Right atrium auricular region (tissue), 2 donors: ENCODE data around the gene COL16A1. TPM values are rescaled to one million over a fixed set of nuclear protein-coding genes. Genes with fewer than 3 reads are reported as not detected.

ENCODE experiments used
- DNase-seq: peaks from one replicate; pipeline ENCODE4 v3.0.0-alpha.2; 2019; ENCODE audit warnings: low spot score
- H3K27ac ChIP-seq, 2 donors: fragments of 200-600 bp; sonication (generic); 1 replicate in 1 of 2; 2 replicates in 1 of 2; pipeline ENCODE4 v1.5.1; 2016 to 2019
- H3K27me3 ChIP-seq, 2 donors: fragments of 200-600 bp; sonication (generic); one replicate each; pipeline versions ENCODE4 v1.5.1 to v1.6.0; 2017 to 2019
- H3K36me3 ChIP-seq: fragments of 200-600 bp; sonication (generic); one replicate; pipeline ENCODE4 v1.5.1; 2016
- H3K4me1 ChIP-seq, 2 donors: fragments of 200-600 bp; sonication (generic); one replicate each; pipeline versions ENCODE4 v1.5.1 to v1.6.0; 2017 to 2019
- H3K4me3 ChIP-seq, 2 donors: fragments of 200-600 bp; sonication (generic); 1 replicate in 1 of 2; 2 replicates in 1 of 2; pipeline ENCODE4 v1.5.1; 2017 to 2019; ENCODE audit warnings: mild to moderate bottlenecking in 1 of 2, moderate library complexity in 1 of 2
- H3K9me3 ChIP-seq, 2 donors: fragments of 200-600 bp; sonication (generic); one replicate each; pipeline ENCODE4 v1.5.1; 2019
- total RNA-seq, 2 donors: library from RNA; depleted of rRNA; stranded (reverse); fragments of >200 nt; gene quantifications; one replicate each; pipeline ENCODE4 v1.1.0, GENCODE V29; 2016
- TF ChIP-seq, protein P1 (sequence below), 2 donors: fragments of 200-600 bp; sonication (generic); IDR thresholded peaks; one replicate each; pipeline ENCODE4 v1.5.1; 2019; ENCODE audit warnings: antibody characterized with exemption in 2 of 2

COL16A1 gene
- total RNA-seq, 2 donors from 2014 or later: 31.2 to 34.4 TPM

DNA sequence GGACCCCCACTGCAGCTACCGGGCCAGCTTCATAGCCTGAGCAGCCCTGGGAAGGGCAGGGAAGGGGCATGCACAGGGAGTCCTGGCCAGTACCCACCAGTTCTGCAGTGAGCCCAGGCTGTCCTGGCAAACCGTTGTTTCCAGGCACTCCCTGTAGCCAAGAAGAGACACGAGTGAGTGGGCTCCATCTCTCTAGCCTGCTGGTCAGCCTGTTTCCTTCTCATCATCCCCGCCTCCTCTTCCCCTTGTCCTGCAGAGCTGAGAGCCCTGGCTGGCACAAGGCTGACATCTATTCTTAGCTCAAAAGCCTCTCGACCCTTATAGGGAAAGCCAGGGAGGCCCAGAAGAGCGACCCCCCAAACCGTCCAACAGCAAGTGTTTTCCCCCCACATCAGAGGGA lies 28.7 kb downstream of the COL16A1 start:
- Histone ChIP-seq H3K36me3 (no peaks in the 10 kb centered on the region), H3K4me3 (no peak overlapping the region), H3K9me3 (no peaks in the 10 kb centered on the region), H3K27ac (peak overlapping the region; percentile 62 to 66), H3K4me1 (peaks cover 0 to 58% of the 10 kb centered on the region in 2 donors), H3K27me3 (no peaks in the 10 kb centered on the region)
- no peak for DNase-seq
- TF ChIP-seq, protein P1, sequence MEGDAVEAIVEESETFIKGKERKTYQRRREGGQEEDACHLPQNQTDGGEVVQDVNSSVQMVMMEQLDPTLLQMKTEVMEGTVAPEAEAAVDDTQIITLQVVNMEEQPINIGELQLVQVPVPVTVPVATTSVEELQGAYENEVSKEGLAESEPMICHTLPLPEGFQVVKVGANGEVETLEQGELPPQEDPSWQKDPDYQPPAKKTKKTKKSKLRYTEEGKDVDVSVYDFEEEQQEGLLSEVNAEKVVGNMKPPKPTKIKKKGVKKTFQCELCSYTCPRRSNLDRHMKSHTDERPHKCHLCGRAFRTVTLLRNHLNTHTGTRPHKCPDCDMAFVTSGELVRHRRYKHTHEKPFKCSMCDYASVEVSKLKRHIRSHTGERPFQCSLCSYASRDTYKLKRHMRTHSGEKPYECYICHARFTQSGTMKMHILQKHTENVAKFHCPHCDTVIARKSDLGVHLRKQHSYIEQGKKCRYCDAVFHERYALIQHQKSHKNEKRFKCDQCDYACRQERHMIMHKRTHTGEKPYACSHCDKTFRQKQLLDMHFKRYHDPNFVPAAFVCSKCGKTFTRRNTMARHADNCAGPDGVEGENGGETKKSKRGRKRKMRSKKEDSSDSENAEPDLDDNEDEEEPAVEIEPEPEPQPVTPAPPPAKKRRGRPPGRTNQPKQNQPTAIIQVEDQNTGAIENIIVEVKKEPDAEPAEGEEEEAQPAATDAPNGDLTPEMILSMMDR (IDR thresholded peaks at IDR 0.05): no peak

DNA sequence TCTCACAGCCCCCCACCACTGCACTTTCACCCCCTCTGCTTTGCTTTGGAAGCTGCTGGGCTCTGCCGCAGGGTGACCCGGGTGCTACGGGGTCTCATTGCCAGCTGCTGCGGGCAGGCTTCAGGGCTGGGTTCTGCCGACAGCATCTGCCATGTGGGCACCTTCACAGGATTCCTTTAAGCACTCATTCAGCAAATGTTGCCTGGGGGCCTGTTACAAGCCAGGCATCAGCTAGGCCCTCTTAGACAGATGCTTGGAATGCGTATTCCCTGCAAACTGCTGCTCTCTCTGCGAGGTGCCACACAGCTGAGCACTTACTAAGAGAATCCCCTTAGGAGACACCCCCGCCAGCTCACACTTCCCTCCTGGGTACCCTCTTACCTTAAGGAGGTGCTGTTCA lies 29.2 kb downstream of the COL16A1 start:
- no peak overlapping the region for H3K4me3 ChIP-seq
- H3K4me1 ChIP-seq: peaks cover 0 to 63% of the 10 kb centered on the region in 2 donors
- H3K27ac ChIP-seq: peak overlapping the region; percentile 62 to 66
- H3K9me3 ChIP-seq: no peaks in the 10 kb centered on the region
- H3K36me3 ChIP-seq: no peaks in the 10 kb centered on the region
- TF ChIP-seq, protein P1 (IDR thresholded peaks at IDR 0.05): no peak
- no peaks in the 10 kb centered on the region for H3K27me3 ChIP-seq
- DNase-seq: no peak

DNA sequence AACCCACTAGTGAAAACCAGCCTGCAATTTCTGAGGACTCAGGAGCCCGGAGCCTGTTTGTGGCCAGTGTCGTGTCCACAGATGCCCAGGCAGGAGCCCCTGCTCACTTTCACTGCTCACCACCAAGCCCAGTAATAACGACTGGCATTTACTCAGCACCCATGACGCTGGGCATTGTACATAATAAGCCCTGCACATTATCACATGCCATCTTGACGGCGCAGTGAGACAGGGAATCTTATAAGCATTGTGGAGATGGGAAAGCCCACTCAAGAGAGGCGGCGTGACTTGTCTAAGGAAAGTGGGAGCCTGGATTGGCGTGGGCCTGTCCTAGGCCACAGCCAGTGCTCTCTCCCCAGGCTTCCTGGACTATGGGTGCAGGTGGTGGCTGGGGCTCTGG lies 30.4 kb downstream of the COL16A1 start:
- no peaks in the 10 kb centered on the region for H3K36me3 ChIP-seq
- no peaks in the 10 kb centered on the region for H3K9me3 ChIP-seq
- TF ChIP-seq, protein P1 (IDR thresholded peaks at IDR 0.05): no peak
- H3K4me3 ChIP-seq: no peak overlapping the region
- DNase-seq: no peak
- H3K27ac ChIP-seq: peak overlapping the region; percentile 57 to 66
- H3K4me1 ChIP-seq: peaks cover 0 to 75% of the 10 kb centered on the region in 2 donors
- H3K27me3 ChIP-seq: no peaks in the 10 kb centered on the region

DNA sequence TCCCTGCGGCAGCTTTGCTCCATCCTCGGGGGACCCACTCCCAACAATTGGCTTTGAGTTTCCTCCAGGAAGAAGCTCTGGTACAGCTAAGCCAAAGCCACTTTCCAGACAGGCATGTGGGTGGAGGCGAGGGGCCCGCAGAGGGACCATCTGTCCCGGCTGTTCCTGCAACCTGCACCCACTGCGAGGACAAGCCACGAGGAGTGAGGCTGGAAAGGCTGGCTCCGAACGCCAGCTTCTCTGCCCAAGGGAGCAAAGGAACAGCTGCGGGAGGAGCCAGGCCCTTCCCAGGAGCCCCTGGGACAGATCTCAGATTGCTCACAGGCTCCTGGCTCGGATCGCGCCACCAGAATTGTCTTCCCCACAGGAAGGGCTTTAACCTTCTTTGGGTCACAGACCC lies 30.8 kb downstream of the COL16A1 start:
- peaks cover 0 to 79% of the 10 kb centered on the region in 2 donors for H3K4me1 ChIP-seq

DNA sequence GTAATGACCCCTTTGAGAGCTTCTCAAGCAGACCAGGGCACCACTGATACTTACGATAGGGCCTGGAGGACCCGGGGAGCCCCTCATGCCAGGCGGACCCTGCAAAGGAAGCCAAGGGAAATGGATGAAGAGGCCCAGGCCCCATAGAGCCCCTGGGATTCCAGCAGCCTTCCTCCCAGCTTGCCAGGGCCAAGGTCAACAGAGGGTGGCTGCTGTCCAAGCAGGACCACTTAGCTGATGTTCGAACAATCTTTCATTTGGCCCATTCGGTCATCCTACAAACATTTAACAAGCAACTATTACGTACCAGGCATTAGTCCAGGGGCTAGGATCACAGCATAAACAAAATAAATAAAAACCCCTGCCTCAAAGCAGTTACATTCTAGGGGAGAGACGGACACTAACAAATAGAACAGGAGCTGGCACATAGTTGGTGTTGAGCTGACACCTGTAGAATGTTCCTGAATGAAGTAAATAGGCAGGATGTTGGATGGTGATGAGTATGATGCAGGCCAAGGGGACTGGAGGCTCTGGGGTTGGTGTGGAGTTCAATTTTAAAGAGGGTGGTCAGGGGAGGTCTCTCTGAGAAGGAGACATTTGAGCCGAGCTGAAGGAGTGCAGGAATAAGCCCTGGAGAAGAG lies 32.1 kb downstream of the COL16A1 start:
- TF ChIP-seq, protein P1 (IDR thresholded peaks at IDR 0.05): no peak
- no peak overlapping the region for H3K4me3 ChIP-seq
- no peak for DNase-seq
- no peaks in the 10 kb centered on the region for H3K27me3 ChIP-seq
- H3K36me3 ChIP-seq: no peaks in the 10 kb centered on the region
- no peaks in the 10 kb centered on the region for H3K9me3 ChIP-seq
- H3K4me1 ChIP-seq: peaks cover 0 to 87% of the 10 kb centered on the region in 2 donors
- H3K27ac ChIP-seq: peak overlapping the region; percentile 68 to 75

More for the DNA sequence above, 30.8 kb downstream of the COL16A1 start:
- peak overlapping the region; percentile 57 to 66 for H3K27ac ChIP-seq
- H3K27me3 ChIP-seq: no peaks in the 10 kb centered on the region
- TF ChIP-seq, protein P1 (IDR thresholded peaks at IDR 0.05): no peak
- H3K9me3 ChIP-seq: no peaks in the 10 kb centered on the region
- H3K36me3 ChIP-seq: no peaks in the 10 kb centered on the region
- no peak for DNase-seq
- no peak overlapping the region for H3K4me3 ChIP-seq

DNA sequence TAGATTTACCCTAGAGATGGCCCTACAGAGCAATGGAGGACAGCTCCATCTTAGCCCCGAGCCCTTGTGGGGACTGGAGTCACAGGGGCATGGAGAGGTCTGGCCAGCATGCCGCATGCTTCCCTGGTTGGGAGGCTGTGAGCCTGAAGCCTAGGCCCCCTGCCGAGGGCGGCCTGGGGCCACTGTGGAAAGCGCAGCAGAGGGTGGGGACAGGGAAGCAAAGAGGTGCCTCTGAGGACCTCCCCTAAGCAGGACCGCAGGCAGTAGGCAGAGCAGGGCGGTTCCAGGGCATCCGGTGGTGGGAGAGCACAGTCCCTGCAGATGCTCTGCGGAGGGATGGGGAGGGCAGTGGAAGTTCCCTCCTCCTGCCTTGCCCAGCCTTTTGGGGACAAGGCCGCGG lies 32.7 kb downstream of the COL16A1 start:
- Histone ChIP-seq H3K27ac (peak overlapping the region; percentile 68 to 75), H3K36me3 (no peaks in the 10 kb centered on the region), H3K27me3 (no peaks in the 10 kb centered on the region), H3K9me3 (no peaks in the 10 kb centered on the region), H3K4me3 (no peak overlapping the region), H3K4me1 (peaks cover 0 to 92% of the 10 kb centered on the region in 2 donors)
- TF ChIP-seq, protein P1 (IDR thresholded peaks at IDR 0.05): no peak
- no peak for DNase-seq
